Trophoblast cell (in vitro differentiated cells and primary cell): ENCODE results near the gene PAQR9.
A peak's percentile ranks its signal among the peaks of the same experiment; 100 is the strongest.

Experiments used
- DNase-seq, 2 donors: peaks; one replicate each; pipeline ENCODE4 v3.0.0-alpha.2; 2016
- H2AFZ ChIP-seq: 2 replicates; pipeline ENCODE4 v1.6.1; 2013; ENCODE audit warnings: low read length, moderate library complexity, mild to moderate bottlenecking; ENCODE audit not compliant: insufficient read depth, poor library complexity
- H2AK5ac ChIP-seq: 2 replicates; pipeline ENCODE4 v1.6.1; 2013; ENCODE audit warnings: mild to moderate bottlenecking, low read length
- H2BK120ac ChIP-seq: 2 replicates; pipeline ENCODE4 v1.6.1; 2013; ENCODE audit warnings: low read length, mild to moderate bottlenecking, moderate library complexity; ENCODE audit not compliant: insufficient read depth, poor library complexity
- H2BK12ac ChIP-seq: 2 replicates; pipeline ENCODE4 v1.6.1; 2013; ENCODE audit warnings: mild to moderate bottlenecking, low read length, moderate library complexity
- H2BK5ac ChIP-seq: 2 replicates; pipeline ENCODE4 v1.6.1; 2013; ENCODE audit warnings: low read length, low read depth, moderate library complexity, mild to moderate bottlenecking; ENCODE audit not compliant: poor library complexity
- H3K14ac ChIP-seq: 2 replicates; pipeline ENCODE4 v1.6.1; 2013; ENCODE audit warnings: mild to moderate bottlenecking, low read length
- H3K18ac ChIP-seq: 2 replicates; pipeline ENCODE4 v1.6.1; 2013; ENCODE audit warnings: mild to moderate bottlenecking, low read length
- H3K23ac ChIP-seq: 2 replicates; pipeline ENCODE4 v1.6.1; 2013; ENCODE audit warnings: low read length
- H3K27ac ChIP-seq: 2 replicates; pipeline ENCODE4 v1.5.1; 2013; ENCODE audit warnings: low read depth, mild to moderate bottlenecking, inconsistent platforms, low read length, moderate library complexity
- H3K27me3 ChIP-seq: 2 replicates; pipeline ENCODE4 v1.6.1; 2013; ENCODE audit warnings: inconsistent platforms, mild to moderate bottlenecking, low read length, moderate library complexity; ENCODE audit not compliant: insufficient read depth
- H3K36me3 ChIP-seq, 2 experiments: 1 replicate in 1 of 2; 2 replicates in 1 of 2; pipeline ENCODE4 v1.6.1; 2013; ENCODE audit warnings: low read length in 2 of 2, mild to moderate bottlenecking in 2 of 2, moderate library complexity in 1 of 2; ENCODE audit not compliant: insufficient read depth in 2 of 2, control insufficient read depth in 1 of 2
- H3K4ac ChIP-seq: 2 replicates; pipeline ENCODE4 v1.6.1; 2013; ENCODE audit warnings: low read depth, mild to moderate bottlenecking, low read length, moderate library complexity
- H3K4me1 ChIP-seq, 2 experiments: 1 replicate in 1 of 2; 2 replicates in 1 of 2; pipeline ENCODE4 v1.6.1; 2013; ENCODE audit warnings: low read length in 2 of 2, mild to moderate bottlenecking in 2 of 2, moderate library complexity in 1 of 2; ENCODE audit not compliant: insufficient read depth in 2 of 2, control insufficient read depth in 1 of 2
- H3K4me2 ChIP-seq: 2 replicates; pipeline ENCODE4 v1.6.1; 2013; ENCODE audit warnings: inconsistent platforms, mild to moderate bottlenecking, low read length, moderate library complexity
- H3K4me3 ChIP-seq: 2 replicates; pipeline ENCODE4 v1.5.1; 2013; ENCODE audit warnings: mild to moderate bottlenecking, low read depth, low read length, inconsistent platforms
- H3K79me1 ChIP-seq: one replicate; pipeline ENCODE4 v1.6.1; 2013; ENCODE audit warnings: low read length
- H3K79me2 ChIP-seq: 2 replicates; pipeline ENCODE4 v1.6.1; 2013; ENCODE audit warnings: low read length, mild to moderate bottlenecking; ENCODE audit not compliant: control insufficient read depth, insufficient read depth, poor library complexity
- H3K9ac ChIP-seq: 2 replicates; pipeline ENCODE4 v1.6.1; 2013; ENCODE audit warnings: mild to moderate bottlenecking, low read length
- H3K9me3 ChIP-seq: 2 replicates; pipeline ENCODE4 v1.6.1; 2013; ENCODE audit warnings: low read depth, mild to moderate bottlenecking, control low read depth, inconsistent platforms, low read length; ENCODE audit not compliant: insufficient read depth
- H4K12ac ChIP-seq: 2 replicates; pipeline ENCODE4 v1.6.1; 2013; ENCODE audit warnings: low read depth, mild to moderate bottlenecking, low read length, moderate library complexity
- H4K8ac ChIP-seq: 2 replicates; pipeline ENCODE4 v1.6.1; 2013; ENCODE audit warnings: low read depth, mild to moderate bottlenecking, low read length, moderate library complexity
- H4K91ac ChIP-seq: one replicate; pipeline ENCODE4 v1.6.1; 2013; ENCODE audit warnings: low read depth, mild to moderate bottlenecking, low read length, moderate library complexity
- WGBS: extraction: QIAGEN DNeasy Blood & Tissue Kit; methylation state at CpG from one replicate; pipeline ENCODE4 v1.1.7; 2013; ENCODE audit warnings: missing lambda C conversion rate; ENCODE audit not compliant: insufficient read length, insufficient coverage; ENCODE audit errors: extremely low coverage; 5-methylcytosine and 5-hydroxymethylcytosine counted together

PAQR9 gene

DNA sequence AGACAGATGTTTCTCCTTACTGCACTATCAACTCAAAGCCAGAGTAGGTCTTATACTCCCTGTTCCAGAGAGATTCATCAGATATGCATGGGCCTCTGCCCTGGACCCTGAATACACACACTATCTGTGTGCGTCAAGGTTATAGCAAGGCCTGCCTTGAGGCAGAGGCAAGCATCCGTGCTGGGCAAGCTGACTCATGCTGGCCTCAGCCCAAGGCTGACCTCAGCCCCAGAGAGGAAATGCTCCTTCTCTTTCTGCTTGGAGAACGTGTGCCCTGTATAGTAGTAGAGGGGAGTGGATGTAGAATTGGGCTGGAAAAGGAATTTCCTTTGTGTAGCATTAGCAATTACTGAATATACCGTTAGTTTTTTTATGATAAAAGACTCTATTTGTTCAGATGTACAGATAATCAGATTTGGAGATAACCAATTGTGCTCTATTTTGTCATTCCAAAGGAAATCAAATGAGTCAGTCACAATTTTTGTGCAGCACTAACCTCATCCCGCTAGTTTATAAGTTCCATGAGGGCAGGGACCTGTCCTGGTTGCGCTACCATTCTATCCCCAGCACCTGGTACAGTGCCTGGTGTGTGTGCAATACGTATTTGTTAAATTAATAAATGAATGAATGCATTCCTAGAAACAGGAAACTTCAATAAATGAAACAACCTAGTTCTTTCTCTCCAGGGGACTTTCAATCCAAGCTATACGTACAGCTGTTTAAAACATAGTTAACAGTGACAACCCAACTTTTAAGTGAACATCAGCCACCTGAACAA lies 13.3 kb upstream of the PAQR9 start:
- Histone ChIP-seq H3K9ac (no peak overlapping the region), H2AFZ (no peak overlapping the region), H3K27me3 (no peaks in the 10 kb centered on the region), H3K9me3 (no peaks in the 10 kb centered on the region), H3K23ac (no peak overlapping the region), H3K27ac (no peak overlapping the region), H2BK5ac (no peak overlapping the region), H3K4me3 (no peak overlapping the region), H4K12ac (no peak overlapping the region), H3K4me2 (no peak overlapping the region), H4K91ac (no peak overlapping the region), H2AK5ac (no peak overlapping the region), H3K14ac (no peak overlapping the region), H4K8ac (no peak overlapping the region), H3K18ac (no peak overlapping the region), H3K4ac (no peak overlapping the region), H2BK120ac (no peak overlapping the region), H3K79me2 (no peaks in the 10 kb centered on the region), H2BK12ac (no peak overlapping the region), H3K79me1 (no peaks in the 10 kb centered on the region), H3K36me3 (no peaks in the 10 kb centered on the region), H3K4me1 (no peaks in the 10 kb centered on the region)
- DNase-seq, result peak; percentile 65 to 71
- WGBS, result no CpG with 5 or more reads among the region's 8 CpGs

DNA sequence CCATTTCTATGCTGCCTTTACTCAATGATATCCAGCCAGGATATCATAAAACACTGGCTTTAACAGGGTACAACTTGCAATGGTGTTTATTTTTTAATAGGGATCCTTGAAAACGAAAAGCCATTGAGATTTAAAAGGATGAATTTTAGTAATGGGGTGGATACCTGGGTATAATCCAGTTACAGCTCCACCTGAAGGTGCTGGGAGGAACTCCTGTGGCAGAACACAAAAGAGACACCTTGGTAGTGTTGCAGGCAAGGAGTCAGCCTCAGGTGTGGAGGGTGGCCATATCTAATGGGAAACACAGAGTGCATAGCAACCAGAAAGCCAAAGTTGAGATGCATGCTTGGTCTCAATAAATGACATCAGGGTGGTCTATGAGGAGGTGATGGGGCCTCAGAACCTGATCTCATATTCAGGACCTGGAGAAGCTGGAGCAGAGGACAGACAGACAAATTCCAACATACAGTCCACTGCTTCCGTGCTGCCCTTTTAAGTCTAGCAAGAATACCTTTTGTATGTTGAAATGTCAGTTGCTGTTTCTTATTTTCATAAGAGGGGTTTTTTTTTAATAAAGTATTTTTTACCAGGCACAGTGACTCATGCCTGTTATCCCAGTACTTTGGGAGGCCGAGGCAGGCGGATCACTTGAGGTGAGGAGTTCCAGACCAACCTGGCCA lies 12.0 kb upstream of the PAQR9 start:
- H2AK5ac ChIP-seq, result no peak overlapping the region

DNA sequence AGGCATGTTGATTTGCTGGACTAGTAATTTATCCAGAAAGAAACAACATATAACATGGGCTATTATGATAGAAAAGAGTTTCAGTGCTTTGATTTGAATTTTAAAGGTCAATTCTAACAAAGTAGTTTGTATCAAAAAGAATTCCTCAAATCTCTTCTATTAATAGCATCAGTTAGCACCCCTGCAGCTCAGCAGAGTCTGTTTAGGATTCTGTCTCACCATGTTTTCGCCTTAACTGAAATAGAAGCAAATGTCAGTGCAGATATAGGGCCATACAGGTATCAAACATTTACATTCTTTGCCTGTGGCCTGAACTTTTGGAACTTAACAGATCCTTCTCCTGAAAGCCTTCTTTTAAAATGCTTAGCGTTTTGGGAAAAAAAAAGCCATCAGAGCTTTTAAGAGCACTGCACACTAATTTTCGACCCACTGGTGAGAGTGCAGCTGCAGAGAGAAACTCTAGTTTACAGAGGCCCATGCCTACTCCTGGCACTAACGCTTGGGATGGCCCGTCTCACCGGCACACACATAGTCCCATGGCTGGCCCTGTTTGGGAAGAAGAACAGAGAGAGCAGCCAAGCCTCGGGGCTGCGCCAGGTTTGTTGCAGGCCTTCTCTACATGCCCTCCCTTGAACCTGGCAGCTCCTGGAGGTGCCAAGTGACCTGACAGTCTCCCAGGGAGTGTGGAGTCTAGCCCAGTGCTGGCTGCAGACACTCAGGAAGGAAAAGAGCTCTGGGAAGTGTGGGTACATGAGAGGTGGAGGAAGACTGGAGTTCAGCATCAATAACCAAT lies 9.9 kb upstream of the PAQR9 start:
- Histone ChIP-seq H3K9ac (no peak overlapping the region), H2AK5ac (no peak overlapping the region), H2BK120ac (no peak overlapping the region), H3K9me3 (no peaks in the 10 kb centered on the region), H3K4me3 (no peak overlapping the region), H3K4ac (no peak overlapping the region), H3K4me1 (no peaks in the 10 kb centered on the region), H3K14ac (no peak overlapping the region), H3K4me2 (no peak overlapping the region), H3K27ac (no peak overlapping the region), H3K79me2 (no peaks in the 10 kb centered on the region), H3K36me3 (no peaks in the 10 kb centered on the region), H4K91ac (no peak overlapping the region), H4K12ac (no peak overlapping the region), H2AFZ (no peak overlapping the region), H2BK5ac (no peak overlapping the region), H2BK12ac (no peak overlapping the region), H3K27me3 (no peaks in the 10 kb centered on the region), H3K23ac (no peak overlapping the region), H3K18ac (no peak overlapping the region), H4K8ac (no peak overlapping the region), H3K79me1 (no peaks in the 10 kb centered on the region)
- WGBS, result no CpG with 5 or more reads among the region's 8 CpGs
- DNase-seq, result no peak

More for the DNA sequence above, 12.0 kb upstream of the PAQR9 start:
- Histone ChIP-seq H3K23ac (no peak overlapping the region), H4K8ac (no peak overlapping the region), H3K36me3 (no peaks in the 10 kb centered on the region), H3K79me2 (no peaks in the 10 kb centered on the region), H4K91ac (no peak overlapping the region), H2AFZ (no peak overlapping the region), H3K4ac (no peak overlapping the region), H3K9me3 (no peaks in the 10 kb centered on the region), H3K27me3 (no peaks in the 10 kb centered on the region), H3K79me1 (no peaks in the 10 kb centered on the region), H3K4me1 (no peaks in the 10 kb centered on the region), H4K12ac (no peak overlapping the region), H2BK12ac (no peak overlapping the region), H2BK120ac (no peak overlapping the region), H3K14ac (no peak overlapping the region), H3K27ac (no peak overlapping the region), H3K4me3 (no peak overlapping the region), H3K9ac (no peak overlapping the region), H3K4me2 (no peak overlapping the region), H2BK5ac (no peak overlapping the region), H3K18ac (no peak overlapping the region)
- DNase-seq, result no peak
- WGBS, result no CpG with 5 or more reads among the region's 4 CpGs

DNA sequence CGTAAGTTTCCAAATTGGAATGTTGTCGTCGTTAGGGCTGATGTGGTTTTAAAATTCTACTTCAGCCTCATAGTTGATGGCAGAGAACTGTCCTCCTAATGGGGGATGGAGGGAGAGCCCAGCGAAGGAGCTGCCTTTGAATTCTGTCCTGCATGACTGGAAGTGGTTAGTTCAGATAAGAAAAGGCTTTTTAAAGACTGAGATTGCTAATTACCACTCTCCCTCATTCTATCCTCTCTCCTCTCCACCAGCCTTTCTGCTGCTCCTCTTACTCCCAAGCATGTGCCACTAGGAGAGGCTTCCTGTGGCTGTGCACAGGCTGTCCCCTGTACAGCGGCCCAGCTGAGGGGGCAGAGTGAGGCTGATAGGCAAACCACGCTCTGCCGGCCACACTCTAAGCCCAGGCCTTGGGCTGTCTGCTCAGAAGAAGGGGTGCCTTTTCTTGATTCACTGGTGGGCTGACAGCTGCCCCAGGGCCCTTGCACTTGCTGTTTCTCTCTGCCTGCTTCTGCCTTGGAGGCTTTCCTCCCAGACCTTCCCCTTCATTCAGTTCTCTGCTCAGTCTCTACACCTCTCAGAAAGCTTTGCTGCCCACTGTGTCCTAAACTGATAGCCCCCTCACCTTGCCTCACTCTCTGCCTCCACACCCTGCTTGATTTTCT lies 8.7 kb upstream of the PAQR9 start:
- Histone ChIP-seq H4K12ac (no peak overlapping the region), H3K4me3 (no peak overlapping the region), H3K14ac (no peak overlapping the region), H4K91ac (no peak overlapping the region), H2BK120ac (no peak overlapping the region), H3K79me1 (no peaks in the 10 kb centered on the region), H3K27me3 (no peaks in the 10 kb centered on the region), H3K27ac (no peak overlapping the region), H2AFZ (no peak overlapping the region), H3K79me2 (no peaks in the 10 kb centered on the region), H3K36me3 (no peaks in the 10 kb centered on the region), H3K9ac (no peak overlapping the region), H3K9me3 (peaks cover 2% of the 10 kb centered on the region), H2BK12ac (no peak overlapping the region), H3K4me2 (no peak overlapping the region), H3K4me1 (no peaks in the 10 kb centered on the region), H3K4ac (no peak overlapping the region), H3K23ac (no peak overlapping the region), H2AK5ac (no peak overlapping the region), H3K18ac (no peak overlapping the region), H4K8ac (no peak overlapping the region), H2BK5ac (no peak overlapping the region)
- no CpG with 5 or more reads among the region's 7 CpGs for WGBS
- no peak for DNase-seq
